GM18498 (cell line): Measurements from ENCODE around the gene MPP1.

Experiments used
- ATAC-seq: cut with Tn5 transposase; IDR thresholded peaks from one replicate; pipeline ENCODE4 v1.9.1; 2021; ENCODE audit warnings: mild to moderate bottlenecking, moderate library complexity; ENCODE audit not compliant: unreplicated experiment

MPP1 gene

GRCh38 chrX:154813801-154814200 is 8.5 kb upstream of the MPP1 start:
- ATAC-seq = no peak

GRCh38 chrX:154812341-154813101 is 7.2 kb upstream of the MPP1 start:
- no peak for ATAC-seq

- ATAC-seq = no peak
Observed at GRCh38 chrX:154809939-154810665, 4.8 kb upstream of the MPP1 start.

GRCh38 chrX:154806837-154807501 is 1.7 kb upstream of the MPP1 start:
- no peak for ATAC-seq

- no peak for ATAC-seq
Observed at GRCh38 chrX:154805696-154806091, 409 bp upstream of the MPP1 start.

- ATAC-seq = no peak
Observed at GRCh38 chrX:154804261-154804956, 876 bp downstream of the MPP1 start.

GRCh38 chrX:154802947-154803346 is 2.3 kb downstream of the MPP1 start:
- ATAC-seq = no peak

- no peak for ATAC-seq
Observed at GRCh38 chrX:154800478-154801210, 4.6 kb downstream of the MPP1 start.

- no peak for ATAC-seq
Observed at GRCh38 chrX:154799556-154800348, 5.5 kb downstream of the MPP1 start.

- ATAC-seq = no peak
Observed at GRCh38 chrX:154797006-154797405, 8.3 kb downstream of the MPP1 start.

- ATAC-seq = no peak
Observed at GRCh38 chrX:154795016-154795415, 10.3 kb downstream of the MPP1 start.

- no peak for ATAC-seq
Observed at GRCh38 chrX:154793084-154793795, 12.0 kb downstream of the MPP1 start.

GRCh38 chrX:154791939-154792338 is 13.3 kb downstream of the MPP1 start:
- no peak for ATAC-seq

GRCh38 chrX:154791467-154791866 is 13.8 kb downstream of the MPP1 start:
- no peak for ATAC-seq

GRCh38 chrX:154785716-154786115 is 19.6 kb downstream of the MPP1 start:
- ATAC-seq = no peak

- ATAC-seq = no peak
Observed at GRCh38 chrX:154784149-154784995, 20.9 kb downstream of the MPP1 start.

GRCh38 chrX:154780968-154781367 is 24.3 kb downstream of the MPP1 start:
- no peak for ATAC-seq

- no peak for ATAC-seq
Observed at GRCh38 chrX:154779261-154779660, 26.0 kb downstream of the MPP1 start.
